Measurements from ENCODE around the gene PMM2.
"Not testable (repeated sequence)": the region's sequence is repeated elsewhere in the genome, so short reads cannot be mapped to it uniquely, and the experiment has no call there.

PMM2 gene

DNA sequence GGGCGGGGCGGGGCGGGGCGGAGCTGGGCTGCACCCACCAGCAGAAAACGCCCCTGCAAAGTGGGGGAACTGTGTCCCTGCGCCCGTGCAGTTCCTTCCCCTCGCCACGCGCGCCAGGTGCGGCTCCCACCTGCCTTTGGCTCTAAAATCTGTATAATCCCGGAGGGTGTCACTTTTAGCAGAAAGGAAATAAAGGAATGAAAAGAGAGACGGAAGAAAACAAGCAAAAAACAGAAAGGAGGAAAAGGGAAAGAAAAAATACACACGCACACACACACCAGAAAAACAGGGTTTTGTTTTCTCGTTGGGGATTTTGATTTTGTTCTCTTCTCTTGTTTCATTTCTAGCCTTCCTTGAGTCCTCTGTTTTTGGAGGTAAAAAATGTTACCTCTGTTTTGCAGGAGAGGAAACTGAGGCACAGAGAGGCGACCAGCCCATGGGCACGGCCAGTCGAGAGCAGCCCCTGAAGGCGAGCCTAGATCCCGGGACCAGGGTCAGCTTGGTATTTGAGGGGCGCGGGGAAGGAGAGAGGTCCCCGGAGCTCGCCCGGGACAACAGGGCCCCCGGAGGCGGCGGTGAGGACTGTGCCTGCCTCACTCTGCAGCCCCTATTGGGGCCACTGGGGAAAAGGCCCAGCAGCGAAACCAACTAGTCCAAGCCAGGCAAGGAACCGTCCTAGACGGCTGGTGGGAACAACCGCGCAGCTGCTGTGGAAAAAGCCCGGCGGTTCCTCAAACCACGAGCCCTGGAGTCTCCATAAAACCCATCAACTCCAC lies 71.8 kb downstream of the PMM2 start:
- H3K27ac ChIP-seq, result peak overlapping the region; percentile 92
- ChIA-PET CTCF (interaction anchor here (1.6 kb wide), 1 partner anchor 11 kb away, joined by 9 read pairs; no protein-coding TSS in a partner anchor), POLR2A (ENCODE audit: low non-redundant PET) (interaction anchor here (0.6 to 1.4 kb wide), 5 partner anchors 10 to 190 kb away, joined by 3 to 14 read pairs (median 5); partner anchors contain the start of gene TMEM186)
- TF ChIP-seq, protein P1, sequence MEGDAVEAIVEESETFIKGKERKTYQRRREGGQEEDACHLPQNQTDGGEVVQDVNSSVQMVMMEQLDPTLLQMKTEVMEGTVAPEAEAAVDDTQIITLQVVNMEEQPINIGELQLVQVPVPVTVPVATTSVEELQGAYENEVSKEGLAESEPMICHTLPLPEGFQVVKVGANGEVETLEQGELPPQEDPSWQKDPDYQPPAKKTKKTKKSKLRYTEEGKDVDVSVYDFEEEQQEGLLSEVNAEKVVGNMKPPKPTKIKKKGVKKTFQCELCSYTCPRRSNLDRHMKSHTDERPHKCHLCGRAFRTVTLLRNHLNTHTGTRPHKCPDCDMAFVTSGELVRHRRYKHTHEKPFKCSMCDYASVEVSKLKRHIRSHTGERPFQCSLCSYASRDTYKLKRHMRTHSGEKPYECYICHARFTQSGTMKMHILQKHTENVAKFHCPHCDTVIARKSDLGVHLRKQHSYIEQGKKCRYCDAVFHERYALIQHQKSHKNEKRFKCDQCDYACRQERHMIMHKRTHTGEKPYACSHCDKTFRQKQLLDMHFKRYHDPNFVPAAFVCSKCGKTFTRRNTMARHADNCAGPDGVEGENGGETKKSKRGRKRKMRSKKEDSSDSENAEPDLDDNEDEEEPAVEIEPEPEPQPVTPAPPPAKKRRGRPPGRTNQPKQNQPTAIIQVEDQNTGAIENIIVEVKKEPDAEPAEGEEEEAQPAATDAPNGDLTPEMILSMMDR (conservative IDR thresholded peaks at IDR 0.05; ENCODE audit: low read depth), result no peak
- no peak for DNase-seq (ENCODE audit: low spot score)

DNA sequence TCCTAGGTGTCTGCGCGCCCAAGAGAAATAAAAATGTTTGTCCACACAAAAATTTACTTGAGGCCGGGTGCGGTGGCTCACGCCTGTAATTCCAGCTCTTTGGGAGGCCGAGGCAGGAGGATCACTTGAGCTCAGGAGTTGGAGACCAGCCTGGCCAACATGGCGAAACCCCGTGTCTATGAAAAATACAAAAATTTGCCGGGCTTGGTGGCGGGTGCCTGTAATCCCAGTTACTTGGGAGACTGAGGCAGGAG lies 72.3 kb downstream of the PMM2 start:
- CTCF ChIA-PET; DNase-seq (ENCODE audit: low spot score); POLR2A ChIA-PET (ENCODE audit: low non-redundant PET): not testable (repeated sequence)
- peak overlapping the region; percentile 92 for H3K27ac ChIP-seq

DNA sequence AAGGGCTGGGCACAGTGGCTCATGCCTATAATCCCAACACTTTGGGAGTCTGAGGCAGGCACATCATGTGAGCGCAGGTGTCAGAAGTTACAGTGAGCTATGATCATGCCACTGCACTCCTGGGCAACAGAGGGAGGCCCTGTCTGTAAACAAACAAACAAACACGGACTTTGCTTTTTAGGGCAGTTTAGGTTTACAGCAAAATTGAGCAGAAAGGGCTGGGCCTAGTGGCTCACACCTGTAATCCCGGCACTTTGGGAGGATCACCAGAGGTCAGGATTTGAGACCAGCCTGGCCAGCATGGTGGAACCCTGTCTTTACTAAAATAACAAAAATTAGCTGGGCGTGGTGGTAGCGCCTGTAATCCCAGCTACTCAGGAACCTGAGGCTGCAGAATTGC lies 74.4 kb downstream of the PMM2 start:
- no peak for DNase-seq (ENCODE audit: low spot score)
- TF ChIP-seq, protein P1 (conservative IDR thresholded peaks at IDR 0.05; ENCODE audit: low read depth), result no peak
- peak overlapping the region; percentile 92 for H3K27ac ChIP-seq
- CTCF ChIA-PET, result no interaction called here
- POLR2A ChIA-PET (ENCODE audit: low non-redundant PET), result no interaction called here

DNA sequence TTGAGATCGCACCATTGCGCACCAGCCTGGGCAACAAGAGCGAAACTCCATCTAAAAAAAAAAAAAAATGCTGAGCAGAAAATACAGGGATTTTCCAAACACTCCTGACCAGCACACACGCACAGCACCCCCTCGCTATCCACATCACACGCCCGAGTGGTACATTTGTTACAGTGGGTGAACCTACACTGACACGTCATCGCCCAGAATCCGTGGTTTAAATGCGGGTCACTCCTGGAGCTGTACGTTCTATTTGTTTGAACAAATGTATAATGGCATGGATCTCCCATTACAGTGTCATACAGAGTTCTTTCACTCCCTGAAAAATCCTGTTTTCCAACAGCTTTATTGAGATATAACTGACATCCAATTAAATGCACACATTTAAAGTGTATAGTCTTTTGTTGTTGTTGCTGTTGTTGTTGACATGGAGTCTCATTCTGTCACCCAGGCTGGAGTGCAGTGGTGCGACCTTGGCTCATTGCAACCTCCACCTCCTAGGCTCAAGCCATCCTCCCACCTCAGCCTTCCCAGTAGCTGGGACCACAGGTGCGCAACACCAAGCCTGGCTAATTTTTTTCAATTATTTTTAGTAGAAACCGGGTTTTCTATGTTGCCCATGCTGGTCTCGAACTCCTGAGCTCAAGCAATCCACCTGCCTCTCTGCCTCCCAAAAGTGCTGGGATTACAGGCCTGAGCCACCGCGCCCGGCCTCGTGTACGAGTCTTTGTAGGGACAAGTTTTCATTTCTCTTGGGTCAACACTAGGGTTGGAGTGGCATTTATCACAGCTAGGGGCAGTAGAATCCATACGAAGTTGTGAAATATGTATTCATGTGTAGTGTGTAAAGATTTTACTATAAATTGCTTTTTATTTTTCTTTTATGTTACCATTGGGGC lies 75.6 kb downstream of the PMM2 start:
- CTCF ChIA-PET, result interaction anchor here (0.6 to 1.1 kb wide), 6 partner anchors 30 to 1184 kb away, joined by 3 to 7 read pairs (median 3); no protein-coding TSS in a partner anchor
- H3K27ac ChIP-seq, result peak overlapping the region; percentile 92
- POLR2A ChIA-PET (ENCODE audit: low non-redundant PET), result no interaction called here
- DNase-seq (ENCODE audit: low spot score), result no peak
- TF ChIP-seq, protein P1 (conservative IDR thresholded peaks at IDR 0.05; ENCODE audit: low read depth), result peak; percentile 24; the same call in 1 of the 2 replicates

DNA sequence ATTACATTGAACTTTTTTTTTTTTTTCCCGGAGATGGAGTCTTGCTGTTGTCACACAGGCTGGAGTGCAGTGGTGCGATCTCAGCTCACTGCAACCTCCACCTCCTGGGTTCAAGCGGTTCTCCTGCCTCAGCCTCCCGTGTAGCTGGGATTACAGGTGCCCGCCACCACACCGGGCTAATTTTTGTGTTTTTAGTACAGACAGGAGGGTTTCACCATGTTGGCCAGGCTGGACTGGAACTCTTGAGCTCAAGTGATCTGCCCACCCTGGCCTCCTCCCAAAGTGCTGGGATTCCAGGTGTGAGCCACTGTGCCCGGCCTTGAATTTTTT lies 76.2 kb downstream of the PMM2 start:
- POLR2A ChIA-PET (ENCODE audit: low non-redundant PET); DNase-seq (ENCODE audit: low spot score): not testable (repeated sequence)
- CTCF ChIA-PET, result interaction anchor here (0.6 to 1.1 kb wide), 7 partner anchors 29 to 236 kb away, joined by 3 to 7 read pairs (median 4); no protein-coding TSS in a partner anchor
- H3K27ac ChIP-seq, result peak overlapping the region; percentile 92

DNA sequence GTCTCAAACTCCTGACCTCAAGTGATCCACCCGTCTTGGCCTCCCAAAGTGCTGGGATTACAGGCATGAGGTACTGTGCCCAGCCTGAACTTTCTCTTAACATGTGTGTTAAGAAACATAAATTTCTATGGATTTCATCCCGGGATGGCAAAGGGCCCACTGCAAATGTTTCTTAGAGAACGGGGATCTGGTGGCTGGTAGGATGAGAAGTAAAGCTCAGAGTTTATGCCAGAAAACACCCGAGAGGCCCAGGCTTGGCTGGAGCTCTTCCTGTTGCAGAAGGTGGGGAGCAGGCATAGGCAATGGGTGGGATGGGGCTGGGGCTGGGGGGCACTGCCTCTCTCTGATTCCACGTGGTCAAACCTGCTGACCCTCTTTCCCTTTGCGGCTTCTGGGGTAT lies 76.7 kb downstream of the PMM2 start:
- ChIA-PET POLR2A (ENCODE audit: low non-redundant PET) (no interaction called here), CTCF (interaction anchor here (0.6 kb wide), 2 partner anchors 141 to 169 kb away, joined by 5 read pairs; no protein-coding TSS in a partner anchor)
- peak overlapping the region; percentile 92 for H3K27ac ChIP-seq
- TF ChIP-seq, protein P1 (conservative IDR thresholded peaks at IDR 0.05; ENCODE audit: low read depth), result no peak
- no peak for DNase-seq (ENCODE audit: low spot score)

DNA sequence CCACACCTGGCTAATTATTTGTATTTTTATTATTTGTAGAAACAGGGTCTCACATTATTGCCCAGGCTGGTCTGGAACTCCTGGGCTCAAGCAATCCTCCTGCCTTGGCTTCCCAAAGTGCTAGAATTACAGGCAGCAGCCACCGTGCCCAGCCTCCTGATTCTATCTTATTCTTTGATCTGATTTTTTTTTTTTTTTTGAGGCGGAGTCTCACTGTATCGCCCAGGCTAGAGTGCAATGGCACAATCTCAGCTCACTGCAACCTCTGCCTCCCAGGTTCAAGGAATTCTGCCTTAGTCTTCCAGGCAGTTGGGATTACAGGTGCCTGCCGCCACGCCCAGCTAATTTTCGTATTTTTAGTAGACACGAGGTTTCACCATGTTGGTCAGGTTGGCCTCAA lies 77.7 kb downstream of the PMM2 start:
- H3K27ac ChIP-seq; POLR2A ChIA-PET (ENCODE audit: low non-redundant PET); CTCF ChIA-PET: not testable (repeated sequence)

More for the DNA sequence above, 77.7 kb downstream of the PMM2 start:
- not testable (repeated sequence) for DNase-seq (ENCODE audit: low spot score)

Data from RWPE1 (cell line).